Tibial artery (tissue), 4 donors: ENCODE results near the gene CCDC181.
A peak's percentile ranks its signal among the peaks of the same experiment; 100 is the strongest.

ENCODE experiments used
- DNase-seq, 2 donors: peaks; one replicate each; pipeline ENCODE4 v3.0.0-alpha.2; 2019
- H3K27ac ChIP-seq, 2 donors: fragments of 200-600 bp; sonication (generic) in 1 of 2; 1 replicate in 1 of 2; 2 replicates in 1 of 2; pipeline ENCODE4 v1.5.1; 2018 to 2019; ENCODE audit warnings: mild to moderate bottlenecking in 1 of 2
- H3K27me3 ChIP-seq, 2 donors: fragments of 200-600 bp; sonication (generic) in 1 of 2; one replicate each; pipeline versions ENCODE4 v1.5.1 to v1.6.0; 2016 to 2019
- H3K36me3 ChIP-seq, 3 donors: fragments of 200-600 bp; sonication (generic) in 2 of 3; one replicate each; pipeline ENCODE4 v1.5.1; 2016 to 2019; ENCODE audit warnings: mild to moderate bottlenecking in 2 of 3
- H3K4me1 ChIP-seq, 4 donors: fragments of 200-600 bp; sonication (generic) in 2 of 4; 1 replicate in 3 of 4; 2 replicates in 1 of 4; pipeline ENCODE4 v1.5.1; 2016 to 2019
- H3K4me3 ChIP-seq, 2 donors: fragments of 200-600 bp; sonication (generic) in 1 of 2; 1 replicate in 1 of 2; 2 replicates in 1 of 2; pipeline ENCODE4 v1.5.1; 2018 to 2019; ENCODE audit warnings: mild to moderate bottlenecking in 2 of 2
- H3K9me3 ChIP-seq, 3 donors: fragments of 200-600 bp; sonication (generic) in 1 of 3; one replicate each; pipeline ENCODE4 v1.5.1; 2016 to 2019
- intact Hi-C: fragments of 100-400 bp; cut with DNase I; formaldehyde crosslinking; loops from one replicate; pipeline ENCODE4 v1.15.0; 2023; ENCODE audit warnings: low total_unique reads
- TF ChIP-seq, protein P1 (sequence below), 2 experiments: fragments of 200-600 bp in 1 of 2; fragments of 450-650 bp in 1 of 2; IDR thresholded peaks; one replicate each; pipeline ENCODE4 v1.5.1; 2017 to 2019; ENCODE audit warnings: antibody characterized with exemption in 2 of 2, mild to moderate bottlenecking in 1 of 2, moderate library complexity in 1 of 2

CCDC181 gene

DNA sequence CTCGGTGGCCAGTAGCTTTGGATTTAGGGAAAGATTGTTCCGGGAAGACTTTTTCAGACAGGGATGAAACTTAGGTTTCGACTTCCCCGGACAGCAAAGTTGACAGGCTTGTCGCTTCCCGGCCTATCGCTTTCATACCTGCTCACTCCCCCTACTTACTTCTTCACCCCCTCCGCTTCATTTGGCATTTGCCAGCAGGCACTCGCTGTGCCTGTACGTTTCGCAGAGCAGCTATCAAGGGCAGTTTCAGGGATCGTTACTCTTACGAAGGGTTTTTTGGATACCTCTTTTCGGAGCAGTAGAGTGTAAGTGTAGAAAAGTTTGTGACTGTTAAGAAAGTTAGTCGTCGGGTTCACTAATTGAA is 58.9 kb downstream of the CCDC181 start:
- H3K4me3 ChIP-seq, result peak overlapping the region; percentile 61 to 81
- intact Hi-C loops, result no loop called here
- peaks cover 0 to 28% (median 17%) of the 10 kb centered on the region in 4 donors for H3K4me1 ChIP-seq
- no peaks in the 10 kb centered on the region for H3K27me3 ChIP-seq
- no peak for DNase-seq
- peak overlapping the region; percentile 78 to 81 for H3K27ac ChIP-seq
- H3K9me3 ChIP-seq, result no peaks in the 10 kb centered on the region
- TF ChIP-seq, protein P1, sequence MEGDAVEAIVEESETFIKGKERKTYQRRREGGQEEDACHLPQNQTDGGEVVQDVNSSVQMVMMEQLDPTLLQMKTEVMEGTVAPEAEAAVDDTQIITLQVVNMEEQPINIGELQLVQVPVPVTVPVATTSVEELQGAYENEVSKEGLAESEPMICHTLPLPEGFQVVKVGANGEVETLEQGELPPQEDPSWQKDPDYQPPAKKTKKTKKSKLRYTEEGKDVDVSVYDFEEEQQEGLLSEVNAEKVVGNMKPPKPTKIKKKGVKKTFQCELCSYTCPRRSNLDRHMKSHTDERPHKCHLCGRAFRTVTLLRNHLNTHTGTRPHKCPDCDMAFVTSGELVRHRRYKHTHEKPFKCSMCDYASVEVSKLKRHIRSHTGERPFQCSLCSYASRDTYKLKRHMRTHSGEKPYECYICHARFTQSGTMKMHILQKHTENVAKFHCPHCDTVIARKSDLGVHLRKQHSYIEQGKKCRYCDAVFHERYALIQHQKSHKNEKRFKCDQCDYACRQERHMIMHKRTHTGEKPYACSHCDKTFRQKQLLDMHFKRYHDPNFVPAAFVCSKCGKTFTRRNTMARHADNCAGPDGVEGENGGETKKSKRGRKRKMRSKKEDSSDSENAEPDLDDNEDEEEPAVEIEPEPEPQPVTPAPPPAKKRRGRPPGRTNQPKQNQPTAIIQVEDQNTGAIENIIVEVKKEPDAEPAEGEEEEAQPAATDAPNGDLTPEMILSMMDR (IDR thresholded peaks at IDR 0.05), result no peak
- peaks cover 19 to 22% (median 19%) of the 10 kb centered on the region in 3 donors for H3K36me3 ChIP-seq

DNA sequence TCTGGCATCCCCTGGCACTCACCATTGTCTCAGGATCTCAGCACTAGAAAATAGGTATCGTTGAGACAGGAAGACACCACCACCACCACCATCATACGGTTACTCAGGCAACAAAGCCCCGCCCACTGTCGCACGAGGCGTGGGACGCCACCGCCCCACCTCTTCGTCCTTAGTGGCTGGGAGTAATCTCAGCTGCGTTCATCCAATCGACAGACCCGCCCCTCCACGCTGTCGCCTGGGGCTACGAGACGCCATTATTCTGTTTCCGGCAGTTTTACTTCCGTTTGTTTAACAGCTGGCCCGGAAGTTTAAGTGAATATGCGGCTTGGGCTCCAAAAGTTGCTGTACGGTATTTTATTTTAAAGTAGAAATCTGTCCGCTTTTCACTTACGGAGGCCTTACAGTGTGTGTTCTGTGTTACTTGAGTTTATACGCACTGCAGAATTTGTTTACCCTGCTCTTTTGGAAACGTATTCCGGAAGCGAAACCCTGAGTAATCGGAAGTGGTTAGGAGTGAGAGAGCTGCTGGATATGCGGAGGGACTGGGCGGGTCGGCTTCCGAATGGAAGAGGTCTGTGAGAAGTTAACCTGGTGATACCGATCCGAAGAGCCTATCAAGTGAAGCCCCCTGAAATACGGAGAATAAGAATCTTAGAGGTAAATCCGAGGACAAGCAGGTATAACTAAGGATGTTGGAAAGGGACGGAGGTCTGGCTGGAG is 59.4 kb downstream of the CCDC181 start, which contains the start of the genes BLZF1 and NME7:
Gene BLZF1, plus strand, starts transcription at position 510 of the 720 bp plus-strand sequence. CDS start 1,328 bp downstream, outside the sequence.
Gene NME7, minus strand, starts transcription at position 112 of the 720 bp plus-strand sequence. Its CDS starts 87 bp downstream, at position 25.
- Histone ChIP-seq H3K4me1 (peaks cover 0 to 28% (median 17%) of the 10 kb centered on the region in 4 donors), H3K27me3 (no peaks in the 10 kb centered on the region), H3K9me3 (no peaks in the 10 kb centered on the region), H3K27ac (peak within 1 kb of the TSS; percentile 78 to 81), H3K36me3 (peaks cover 16 to 20% (median 19%) of the 10 kb centered on the region in 3 donors), H3K4me3 (peak within 1 kb of the TSS; percentile 61 to 81)
- TF ChIP-seq, protein P1 (IDR thresholded peaks at IDR 0.05), result no peak
- DNase-seq, result peak; percentile 97 to 98
- intact Hi-C loops, result no loop called here

DNA sequence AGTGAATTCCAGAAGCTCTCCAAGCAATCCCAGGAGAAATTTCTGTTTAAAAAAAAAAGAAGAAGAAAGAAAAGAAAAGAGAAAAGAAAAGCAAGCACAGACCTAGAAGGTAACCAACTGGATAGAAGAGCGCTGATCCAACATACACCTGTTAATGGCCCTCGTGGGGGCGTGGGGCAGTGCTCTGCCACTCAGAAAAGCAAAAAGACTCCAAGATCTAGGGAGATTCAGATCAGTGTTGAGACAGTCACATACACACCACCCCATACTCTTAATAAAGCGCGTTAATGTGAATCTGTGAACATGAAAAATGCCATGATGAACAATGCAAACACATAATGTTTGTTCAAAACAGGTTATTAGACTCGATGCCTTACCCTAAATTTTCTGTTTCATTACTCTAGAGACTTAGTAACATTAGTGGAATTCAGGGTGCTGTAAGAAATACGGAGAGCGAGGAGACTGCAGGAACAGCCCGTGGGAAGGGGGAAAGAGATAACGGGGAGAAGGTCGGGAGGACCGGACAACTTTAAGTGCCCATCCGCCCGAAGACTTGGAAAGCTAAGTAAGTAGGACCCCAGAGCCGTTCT is 60.1 kb downstream of the CCDC181 start:
- no peak for DNase-seq
- Histone ChIP-seq H3K4me3 (peak overlapping the region; percentile 61 to 81), H3K4me1 (peaks cover 0 to 22% (median 17%) of the 10 kb centered on the region in 4 donors), H3K27ac (peak overlapping the region; percentile 78 to 81), H3K9me3 (no peaks in the 10 kb centered on the region), H3K36me3 (peaks cover 10 to 19% (median 14%) of the 10 kb centered on the region in 3 donors), H3K27me3 (no peaks in the 10 kb centered on the region)
- TF ChIP-seq, protein P1 (IDR thresholded peaks at IDR 0.05), result no peak
- intact Hi-C loops, result no loop called here

DNA sequence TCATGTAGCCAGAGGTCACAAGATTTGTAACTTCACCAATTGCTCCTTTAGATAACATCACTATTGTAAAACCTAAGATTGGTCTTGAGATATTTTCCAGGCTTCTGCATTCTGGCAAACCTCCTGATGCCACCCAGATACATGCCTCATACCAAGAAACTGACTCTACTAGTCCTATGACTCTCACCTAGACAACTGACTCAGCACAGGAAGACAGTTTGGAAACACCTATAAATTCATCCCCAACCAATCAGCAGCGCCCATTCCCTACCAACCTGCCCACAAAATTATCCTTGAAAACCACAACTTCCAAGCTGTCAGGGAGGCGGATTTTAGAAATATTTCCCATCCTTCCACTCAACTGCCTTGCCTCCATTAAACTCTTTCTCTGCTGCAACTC is 62.3 kb downstream of the CCDC181 start:
- Histone ChIP-seq H3K36me3 (peaks cover 2 to 4% (median 3%) of the 10 kb centered on the region in 3 donors), H3K27ac (no peak overlapping the region), H3K27me3 (no peaks in the 10 kb centered on the region), H3K9me3 (no peaks in the 10 kb centered on the region), H3K4me3 (no peak overlapping the region), H3K4me1 (peaks cover 0 to 21% (median 14%) of the 10 kb centered on the region in 4 donors)
- DNase-seq, result no peak
- intact Hi-C loops, result no loop called here
- TF ChIP-seq, protein P1 (IDR thresholded peaks at IDR 0.05), result no peak

DNA sequence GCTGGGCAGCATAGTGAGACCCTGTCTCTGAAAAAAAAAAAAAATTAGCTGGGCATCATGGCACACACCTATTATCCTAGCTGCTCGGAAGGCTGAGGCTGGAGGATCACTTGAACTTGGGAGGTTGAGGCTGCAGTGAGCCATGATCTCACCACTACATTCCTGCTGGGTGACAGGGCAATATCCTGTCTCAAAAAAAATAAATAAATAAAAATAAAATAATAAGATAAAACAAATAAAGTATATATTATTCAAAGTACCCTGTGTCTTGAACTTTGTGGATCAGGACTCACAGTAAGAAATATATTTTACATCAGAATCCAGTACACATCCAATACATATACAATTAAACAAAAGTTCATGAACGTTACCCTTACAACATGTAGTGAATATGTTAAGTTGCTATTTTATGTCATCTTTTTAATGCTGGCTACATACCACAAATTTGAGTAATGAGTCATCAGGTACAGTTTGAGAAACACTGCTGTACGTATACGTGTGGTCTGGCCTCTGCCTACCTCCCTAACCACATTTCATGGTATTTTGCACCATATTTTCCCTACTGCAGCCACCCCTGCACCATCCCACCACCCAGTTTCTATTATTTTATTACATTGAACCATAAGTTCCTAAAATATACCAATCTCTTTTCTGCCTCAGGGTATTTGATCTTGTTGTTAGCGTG is 64.1 kb downstream of the CCDC181 start:
- intact Hi-C loops, result no loop called here
- Histone ChIP-seq H3K4me1 (peaks cover 0 to 9% (median 5%) of the 10 kb centered on the region in 4 donors), H3K4me3 (no peak overlapping the region), H3K27me3 (no peaks in the 10 kb centered on the region), H3K9me3 (no peaks in the 10 kb centered on the region), H3K27ac (no peak overlapping the region), H3K36me3 (no peaks in the 10 kb centered on the region)
- TF ChIP-seq, protein P1 (IDR thresholded peaks at IDR 0.05), result no peak
- no peak for DNase-seq
